ENCODE results near the gene EMC10.

EMC10 gene

GRCh38 chr19:50506700-50507099, 30.4 kb downstream of the EMC10 start:
- no peak for DNase-seq (ENCODE audit: low read depth)
- TF ChIP-seq CTCF (IDR thresholded peaks at IDR 0.05; ENCODE audit: control insufficient read depth, extremely low read depth, insufficient read depth) = no peak
- no peak overlapping the region for H3K4me3 ChIP-seq (ENCODE audit: low read depth, low read length)

GRCh38 chr19:50507376-50507775, 31.1 kb downstream of the EMC10 start:
- TF ChIP-seq CTCF (IDR thresholded peaks at IDR 0.05; ENCODE audit: control insufficient read depth, extremely low read depth, insufficient read depth) = no peak
- no peak for DNase-seq (ENCODE audit: low read depth)
- H3K4me3 ChIP-seq (ENCODE audit: low read depth, low read length) = no peak overlapping the region

- no peak for DNase-seq (ENCODE audit: low read depth)
Observed at GRCh38 chr19:50508843-50509190, 32.5 kb downstream of the EMC10 start.

GRCh38 chr19:50509366-50509765, 33.1 kb downstream of the EMC10 start:
- H3K4me3 ChIP-seq (ENCODE audit: low read depth, low read length) = no peak overlapping the region
- no peak for TF ChIP-seq CTCF (IDR thresholded peaks at IDR 0.05; ENCODE audit: control insufficient read depth, extremely low read depth, insufficient read depth)
- no peak for DNase-seq (ENCODE audit: low read depth)

More at GRCh38 chr19:50508843-50509190, 32.5 kb downstream of the EMC10 start:
- H3K4me3 ChIP-seq (ENCODE audit: low read depth, low read length) = no peak overlapping the region
- TF ChIP-seq CTCF (IDR thresholded peaks at IDR 0.05; ENCODE audit: control insufficient read depth, extremely low read depth, insufficient read depth) = no peak

- no peak for DNase-seq (ENCODE audit: low read depth)
- no peak for TF ChIP-seq CTCF (IDR thresholded peaks at IDR 0.05; ENCODE audit: control insufficient read depth, extremely low read depth, insufficient read depth)
- H3K4me3 ChIP-seq (ENCODE audit: low read depth, low read length) = peak overlapping the region; percentile 74
Observed at GRCh38 chr19:50510121-50510670, 33.9 kb downstream of the EMC10 start.

GRCh38 chr19:50510700-50511068, 34.4 kb downstream of the EMC10 start:
- DNase-seq (ENCODE audit: low read depth) = no peak
- H3K4me3 ChIP-seq (ENCODE audit: low read depth, low read length) = peak overlapping the region; percentile 74
- TF ChIP-seq CTCF (IDR thresholded peaks at IDR 0.05; ENCODE audit: control insufficient read depth, extremely low read depth, insufficient read depth) = no peak

- peak within 1 kb of the TSS; percentile 74 for H3K4me3 ChIP-seq (ENCODE audit: low read depth, low read length)
- DNase-seq (ENCODE audit: low read depth) = peak; percentile 97
- no peak for TF ChIP-seq CTCF (IDR thresholded peaks at IDR 0.05; ENCODE audit: control insufficient read depth, extremely low read depth, insufficient read depth)
Observed at GRCh38 chr19:50511069-50511822, 34.9 kb downstream of the EMC10 start, which contains the start of gene JOSD2. Gene JOSD2 (minus strand): TSS chr19:50511191. CDS start chr19:50510431, 760 bp downstream.
